OCI-LY1 (cell line): ENCODE data around the gene FYCO1.

Experiments used
- H2AFZ ChIP-seq: fragments of 200-600 bp; sonication (generic), shearing (Covaris generic); 2 replicates; pipeline ENCODE4 v1.6.0; 2014; ENCODE audit warnings: antibody characterized with exemption, mild to moderate bottlenecking, low read length
- H3F3A ChIP-seq: fragments of 200-600 bp; sonication (generic), shearing (Covaris generic); 2 replicates; pipeline ENCODE4 v1.6.0; 2014; ENCODE audit warnings: mild to moderate bottlenecking, antibody characterized with exemption, low read length, moderate library complexity; ENCODE audit not compliant: insufficient read depth
- H3K27ac ChIP-seq: fragments of 200-600 bp; sonication (generic); 2 replicates; pipeline ENCODE4 v1.5.1; 2014; ENCODE audit warnings: low read length, mixed run types, mild to moderate bottlenecking, low read depth; ENCODE audit not compliant: poor library complexity, severe bottlenecking
- H3K27me3 ChIP-seq: fragments of 200-600 bp; sonication (generic); 2 replicates; pipeline ENCODE4 v1.6.0; 2014; ENCODE audit warnings: antibody characterized with exemption, mild to moderate bottlenecking, low read length, moderate library complexity; ENCODE audit not compliant: insufficient read depth
- H3K36me3 ChIP-seq: fragments of 200-600 bp; sonication (generic); 2 replicates; pipeline ENCODE4 v1.6.1; 2014; ENCODE audit warnings: mild to moderate bottlenecking, antibody characterized with exemption, low read length, moderate library complexity, mixed read lengths; ENCODE audit not compliant: insufficient read depth
- H3K4me1 ChIP-seq: fragments of 200-600 bp; sonication (generic); 2 replicates; pipeline ENCODE4 v1.5.1; 2014; ENCODE audit warnings: mild to moderate bottlenecking, low read length, moderate library complexity; ENCODE audit not compliant: insufficient read depth, severe bottlenecking
- H3K4me2 ChIP-seq: fragments of 200-600 bp; sonication (generic), shearing (Covaris generic); 2 replicates; pipeline ENCODE4 v1.6.1; 2014; ENCODE audit warnings: low read length
- H3K4me3 ChIP-seq: fragments of 200-600 bp; sonication (generic); 2 replicates; pipeline ENCODE4 v1.5.1; 2014; ENCODE audit warnings: low read length, low read depth, mild to moderate bottlenecking, mixed read lengths; ENCODE audit not compliant: poor library complexity, severe bottlenecking
- H3K79me2 ChIP-seq: fragments of 200-600 bp; shearing (Covaris generic); 2 replicates; pipeline ENCODE4 v1.6.1; 2016; ENCODE audit warnings: mixed run types, low read length, mixed read lengths; ENCODE audit not compliant: insufficient read depth
- H3K9ac ChIP-seq: fragments of 200-600 bp; sonication (generic), shearing (Covaris generic); 2 replicates; pipeline ENCODE4 v1.6.1; 2014; ENCODE audit warnings: mild to moderate bottlenecking, low read length, mixed read lengths
- H3K9me2 ChIP-seq: fragments of 200-600 bp; sonication (generic), shearing (Covaris generic); 2 replicates; pipeline ENCODE4 v1.6.1; 2014; ENCODE audit warnings: low read depth, mild to moderate bottlenecking, low read length, mixed read lengths
- H3K9me3 ChIP-seq: fragments of 200-600 bp; shearing (Covaris generic); 2 replicates; pipeline ENCODE4 v1.6.1; 2014; ENCODE audit warnings: low read length, mixed read lengths
- H4K20me1 ChIP-seq: fragments of 200-600 bp; sonication (generic), shearing (Covaris generic); 2 replicates; pipeline ENCODE4 v1.6.0; 2016; ENCODE audit warnings: mild to moderate bottlenecking, low read length; ENCODE audit not compliant: insufficient read depth
- CTCF ChIP-seq: fragments of 200-600 bp; sonication (generic), shearing (Covaris generic); IDR thresholded peaks from 2 replicates; pipeline ENCODE4 v1.5.1; 2017; ENCODE audit warnings: mild to moderate bottlenecking, antibody characterized with exemption, low read length, moderate library complexity, mixed read lengths
- EZH2 ChIP-seq: fragments of 200-600 bp; sonication (generic), shearing (Covaris generic); IDR thresholded peaks from 2 replicates; pipeline ENCODE4 v1.8.0; 2017; ENCODE audit warnings: borderline replicate concordance, mixed run types, mild to moderate bottlenecking, antibody characterized with exemption, low read length, moderate library complexity, mixed read lengths

Gene FYCO1

GRCh38 chr3:45938864-45939263 is 56.8 kb downstream of the FYCO1 start:
- Histone ChIP-seq H4K20me1 (no peaks in the 10 kb centered on the region), H3K9me2 (no peaks in the 10 kb centered on the region), H3K27ac (no peak overlapping the region), H3K9ac (no peak overlapping the region), H2AFZ (no peak overlapping the region), H3K27me3 (no peaks in the 10 kb centered on the region), H3F3A (no peaks in the 10 kb centered on the region), H3K4me3 (no peak overlapping the region), H3K9me3 (no peaks in the 10 kb centered on the region), H3K36me3 (peaks cover 35% of the 10 kb centered on the region), H3K79me2 (no peaks in the 10 kb centered on the region), H3K4me2 (no peak overlapping the region), H3K4me1 (no peaks in the 10 kb centered on the region)
- TF ChIP-seq EZH2: no peak
- TF ChIP-seq CTCF: peak; percentile 86

- Histone ChIP-seq H3K27me3 (no peaks in the 10 kb centered on the region), H3K9ac (no peak overlapping the region), H4K20me1 (no peaks in the 10 kb centered on the region), H3K79me2 (no peaks in the 10 kb centered on the region), H3F3A (no peaks in the 10 kb centered on the region), H3K36me3 (peaks cover 42% of the 10 kb centered on the region), H3K27ac (no peak overlapping the region), H3K4me3 (no peak overlapping the region), H3K9me3 (no peaks in the 10 kb centered on the region), H3K9me2 (no peaks in the 10 kb centered on the region), H2AFZ (no peak overlapping the region), H3K4me2 (no peak overlapping the region), H3K4me1 (no peaks in the 10 kb centered on the region)
- TF ChIP-seq CTCF: no peak
- no peak for TF ChIP-seq EZH2
Observed at GRCh38 chr3:45938043-45938435, 57.6 kb downstream of the FYCO1 start.

GRCh38 chr3:45937206-45938042 is 58.2 kb downstream of the FYCO1 start:
- Histone ChIP-seq H3K9me2 (no peaks in the 10 kb centered on the region), H3K27ac (no peak overlapping the region), H4K20me1 (no peaks in the 10 kb centered on the region), H2AFZ (no peak overlapping the region), H3K9me3 (no peaks in the 10 kb centered on the region), H3K9ac (no peak overlapping the region), H3K4me3 (no peak overlapping the region), H3K36me3 (peaks cover 45% of the 10 kb centered on the region), H3K79me2 (no peaks in the 10 kb centered on the region), H3F3A (no peaks in the 10 kb centered on the region), H3K27me3 (no peaks in the 10 kb centered on the region), H3K4me1 (no peaks in the 10 kb centered on the region), H3K4me2 (no peak overlapping the region)
- no peak for TF ChIP-seq EZH2

GRCh38 chr3:45936261-45936660 is 59.4 kb downstream of the FYCO1 start:
- H3K9ac ChIP-seq: no peak overlapping the region
- no peaks in the 10 kb centered on the region for H3K9me2 ChIP-seq
- H3K27me3 ChIP-seq: no peaks in the 10 kb centered on the region
- H3K36me3 ChIP-seq: peaks cover 49% of the 10 kb centered on the region
- no peaks in the 10 kb centered on the region for H3F3A ChIP-seq
- no peaks in the 10 kb centered on the region for H3K79me2 ChIP-seq
- TF ChIP-seq EZH2 (no peak), CTCF (no peak)
- no peak overlapping the region for H3K4me2 ChIP-seq
- no peaks in the 10 kb centered on the region for H3K4me1 ChIP-seq
- H3K4me3 ChIP-seq: no peak overlapping the region
- no peaks in the 10 kb centered on the region for H4K20me1 ChIP-seq
- H3K9me3 ChIP-seq: no peaks in the 10 kb centered on the region
- H2AFZ ChIP-seq: no peak overlapping the region
- no peak overlapping the region for H3K27ac ChIP-seq
